RPMI7951 (cell line): ENCODE data around the gene FAM117A. TPM values are rescaled to one million over a fixed set of nuclear protein-coding genes. Genes with fewer than 3 reads are reported as not detected.
A peak's percentile ranks its signal among the peaks of the same experiment; 100 is the strongest.
"Not testable (repeated sequence)": the region's sequence is repeated elsewhere in the genome, so short reads cannot be mapped to it uniquely, and the experiment has no call there.

Experiments
- DNase-seq: peaks from one replicate; pipeline ENCODE4 v3.0.0-alpha.2; 2012; ENCODE audit warnings: low read depth
- total RNA-seq: library from RNA; depleted of rRNA; stranded (reverse); fragments of >200 nt; shearing (Covaris generic); gene quantifications from 2 replicates; pipeline ENCODE4 v1.2.3, GENCODE V29; 2014; rRNA removed

FAM117A gene
- total RNA-seq, 1 experiment from 2014 or later: 3.5 TPM

GRCh38 chr17:49680314-49680713, 83.6 kb downstream of the FAM117A start:
- no peak for DNase-seq

- DNase-seq: peak; percentile 98
Measured at GRCh38 chr17:49677933-49678847, 85.7 kb downstream of the FAM117A start, which contains the start of gene SPOP. Gene SPOP (minus strand): TSS chr17:49678097. CDS start chr17:49622810, 55,287 bp downstream.

- peak; percentile 84 for DNase-seq
Measured at GRCh38 chr17:49677134-49677932, 86.6 kb downstream of the FAM117A start.

- DNase-seq: peak; percentile 51
Measured at GRCh38 chr17:49676276-49676868, 87.6 kb downstream of the FAM117A start.

- DNase-seq: no peak
Measured at GRCh38 chr17:49674507-49674906, 89.4 kb downstream of the FAM117A start.

GRCh38 chr17:49673679-49674078, 90.3 kb downstream of the FAM117A start:
- DNase-seq: not testable (repeated sequence)

- no peak for DNase-seq
Measured at GRCh38 chr17:49670641-49671040, 93.3 kb downstream of the FAM117A start.

- no peak for DNase-seq
Measured at GRCh38 chr17:49670002-49670401, 93.9 kb downstream of the FAM117A start.

GRCh38 chr17:49667854-49668253, 96.1 kb downstream of the FAM117A start:
- DNase-seq: no peak

GRCh38 chr17:49664706-49665211, 99.2 kb downstream of the FAM117A start:
- DNase-seq: no peak

Other genes starting within 250 kb of the FAM117A start
- gene NXPH3, start 188.3 kb downstream of the FAM117A start, total RNA-seq: not detected in 2 replicates
- 32.1 and 34.1 TPM in 2 replicates for gene SPOP, start 86.0 kb downstream of the FAM117A start, total RNA-seq
- gene SLC35B1, start 56.2 kb downstream of the FAM117A start, total RNA-seq: 52.0 and 63.8 TPM in 2 replicates
- gene KAT7, start 24.6 kb upstream of the FAM117A start, total RNA-seq: 32.6 and 38.1 TPM in 2 replicates
- gene TAC4, start 83.9 kb upstream of the FAM117A start, total RNA-seq: not detected in 2 replicates
- not detected in 2 replicates for gene DLX4, start 205.1 kb upstream of the FAM117A start, total RNA-seq
- gene DLX3, start 231.1 kb upstream of the FAM117A start, total RNA-seq: not detected in 2 replicates